ENCODE measurements around the gene MLXIP. TPM values are rescaled to one million over a fixed set of nuclear protein-coding genes. Genes with fewer than 3 reads are reported as not detected.

Gene MLXIP
- total and polyA plus RNA-seq, 2 experiments from 2014 or later = 8.2 to 11.0 TPM

GRCh38 chr12:122062832-122063693, 15.5 kb upstream of the MLXIP start:
- H3K9me3 ChIP-seq (ENCODE audit: low read depth) = no peaks in the 10 kb centered on the region
- H3K4me1 ChIP-seq (ENCODE audit: low read depth) = peaks cover 26% of the 10 kb centered on the region
- no peak for TF ChIP-seq CTCF (IDR thresholded peaks at IDR 0.05; ENCODE audit: low read depth, low read length)
- peak in 1 of 2 donors; percentile 87 for DNase-seq (ENCODE audit: low read depth in 1 of 2, low spot score in 1 of 2)
- H3K27ac ChIP-seq = peak overlapping the region; percentile 83
- no peak overlapping the region for H3K4me3 ChIP-seq
- H3K27me3 ChIP-seq = no peaks in the 10 kb centered on the region
- no peaks in the 10 kb centered on the region for H3K36me3 ChIP-seq

DNA sequence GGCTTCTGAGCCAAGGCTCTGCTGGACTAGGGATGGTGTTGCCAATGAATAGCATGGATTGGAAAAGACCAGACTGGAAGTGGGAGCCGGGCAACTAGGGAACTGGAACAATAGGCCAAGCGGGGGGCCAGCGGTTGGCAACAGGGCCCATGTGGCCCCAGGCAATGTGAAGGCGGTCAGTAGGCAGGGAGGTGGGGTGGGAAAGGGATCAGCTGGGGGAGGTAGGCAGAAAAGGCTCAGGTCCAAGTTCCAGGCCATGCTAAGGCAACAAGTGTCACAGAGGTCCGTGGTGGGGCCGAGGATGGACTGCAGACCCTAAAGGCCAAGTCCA, 14.9 kb upstream of the MLXIP start:
- no peaks in the 10 kb centered on the region for H3K9me3 ChIP-seq (ENCODE audit: low read depth)
- no peaks in the 10 kb centered on the region for H3K36me3 ChIP-seq
- no peak overlapping the region for H3K4me3 ChIP-seq
- peak overlapping the region; percentile 83 for H3K27ac ChIP-seq
- DNase-seq (ENCODE audit: low read depth in 1 of 2, low spot score in 1 of 2) = peak in 1 of 2 donors; percentile 36
- H3K27me3 ChIP-seq = no peaks in the 10 kb centered on the region
- H3K4me1 ChIP-seq (ENCODE audit: low read depth) = peaks cover 26% of the 10 kb centered on the region
- no peak for TF ChIP-seq CTCF (IDR thresholded peaks at IDR 0.05; ENCODE audit: low read depth, low read length)

DNA sequence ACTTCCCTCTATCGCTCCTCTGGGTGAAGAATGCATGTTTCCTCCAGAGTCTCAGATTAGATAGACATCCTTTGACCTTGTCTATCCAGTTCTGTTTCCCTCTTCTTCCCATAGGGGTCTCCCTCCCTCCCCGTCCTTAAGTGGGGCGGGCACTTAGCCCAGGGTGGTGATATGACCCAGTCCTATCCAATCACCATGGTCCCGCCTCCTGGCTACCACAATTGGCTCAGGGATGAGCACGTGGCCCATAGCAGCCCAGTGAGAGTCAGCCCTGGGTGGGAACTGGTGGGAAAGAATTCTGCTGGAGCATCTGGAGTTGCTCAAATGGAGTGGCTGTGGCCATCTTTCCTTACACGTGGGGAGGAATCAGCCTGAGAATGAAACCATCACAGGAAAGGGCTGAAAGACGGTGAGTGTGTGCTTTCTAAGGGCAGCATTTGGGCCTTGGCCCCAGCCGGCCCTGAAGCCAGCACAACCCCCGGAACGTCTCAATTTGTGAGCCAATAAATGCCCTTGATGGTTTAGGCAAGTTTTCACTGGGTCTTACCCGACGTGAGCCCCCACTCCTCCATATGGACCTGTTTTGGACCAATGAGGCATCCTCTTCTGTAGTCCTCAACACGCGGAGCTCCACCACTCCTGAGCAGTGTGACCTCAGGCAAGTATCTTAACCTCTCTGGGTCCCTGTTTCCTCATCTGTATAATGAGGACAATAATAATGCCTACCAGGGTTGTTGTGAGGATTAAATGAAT, 14.4 kb upstream of the MLXIP start:
- H3K27me3 ChIP-seq = no peaks in the 10 kb centered on the region
- TF ChIP-seq CTCF (IDR thresholded peaks at IDR 0.05; ENCODE audit: low read depth, low read length) = peak; percentile 71
- no peaks in the 10 kb centered on the region for H3K36me3 ChIP-seq
- peak; percentile 96 to 99 for DNase-seq (ENCODE audit: low read depth in 1 of 2, low spot score in 1 of 2)
- no peak overlapping the region for H3K4me3 ChIP-seq
- H3K9me3 ChIP-seq (ENCODE audit: low read depth) = no peaks in the 10 kb centered on the region
- peak overlapping the region; percentile 89 for H3K27ac ChIP-seq
- H3K4me1 ChIP-seq (ENCODE audit: low read depth) = peaks cover 26% of the 10 kb centered on the region

- peaks cover 26% of the 10 kb centered on the region for H3K4me1 ChIP-seq (ENCODE audit: low read depth)
- peak overlapping the region; percentile 89 for H3K27ac ChIP-seq
- H3K4me3 ChIP-seq = no peak overlapping the region
- no peak for TF ChIP-seq CTCF (IDR thresholded peaks at IDR 0.05; ENCODE audit: low read depth, low read length)
- DNase-seq (ENCODE audit: low read depth in 1 of 2, low spot score in 1 of 2) = peak; percentile 74 to 92
- H3K36me3 ChIP-seq = no peaks in the 10 kb centered on the region
- H3K9me3 ChIP-seq (ENCODE audit: low read depth) = no peaks in the 10 kb centered on the region
- H3K27me3 ChIP-seq = no peaks in the 10 kb centered on the region
These were observed 13.6 kb upstream of the MLXIP start for GRCh38 chr12:122064780-122065588.

GRCh38 chr12:122067548-122067947, 11.0 kb upstream of the MLXIP start:
- DNase-seq (ENCODE audit: low read depth in 1 of 2, low spot score in 1 of 2) = no peak
- H3K4me1 ChIP-seq (ENCODE audit: low read depth) = peaks cover 32% of the 10 kb centered on the region
- H3K9me3 ChIP-seq (ENCODE audit: low read depth) = no peaks in the 10 kb centered on the region
- H3K4me3 ChIP-seq = no peak overlapping the region
- no peak overlapping the region for H3K27ac ChIP-seq
- no peaks in the 10 kb centered on the region for H3K36me3 ChIP-seq
- no peaks in the 10 kb centered on the region for H3K27me3 ChIP-seq
- no peak for TF ChIP-seq CTCF (IDR thresholded peaks at IDR 0.05; ENCODE audit: low read depth, low read length)
